ENCODE data around the gene PRKAB1. TPM values are rescaled to one million over a fixed set of nuclear protein-coding genes. Genes with fewer than 3 reads are reported as not detected.

Gene PRKAB1, protein sequence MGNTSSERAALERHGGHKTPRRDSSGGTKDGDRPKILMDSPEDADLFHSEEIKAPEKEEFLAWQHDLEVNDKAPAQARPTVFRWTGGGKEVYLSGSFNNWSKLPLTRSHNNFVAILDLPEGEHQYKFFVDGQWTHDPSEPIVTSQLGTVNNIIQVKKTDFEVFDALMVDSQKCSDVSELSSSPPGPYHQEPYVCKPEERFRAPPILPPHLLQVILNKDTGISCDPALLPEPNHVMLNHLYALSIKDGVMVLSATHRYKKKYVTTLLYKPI
- 11.8 and 12.2 TPM in 2 replicates for total RNA-seq

DNA sequence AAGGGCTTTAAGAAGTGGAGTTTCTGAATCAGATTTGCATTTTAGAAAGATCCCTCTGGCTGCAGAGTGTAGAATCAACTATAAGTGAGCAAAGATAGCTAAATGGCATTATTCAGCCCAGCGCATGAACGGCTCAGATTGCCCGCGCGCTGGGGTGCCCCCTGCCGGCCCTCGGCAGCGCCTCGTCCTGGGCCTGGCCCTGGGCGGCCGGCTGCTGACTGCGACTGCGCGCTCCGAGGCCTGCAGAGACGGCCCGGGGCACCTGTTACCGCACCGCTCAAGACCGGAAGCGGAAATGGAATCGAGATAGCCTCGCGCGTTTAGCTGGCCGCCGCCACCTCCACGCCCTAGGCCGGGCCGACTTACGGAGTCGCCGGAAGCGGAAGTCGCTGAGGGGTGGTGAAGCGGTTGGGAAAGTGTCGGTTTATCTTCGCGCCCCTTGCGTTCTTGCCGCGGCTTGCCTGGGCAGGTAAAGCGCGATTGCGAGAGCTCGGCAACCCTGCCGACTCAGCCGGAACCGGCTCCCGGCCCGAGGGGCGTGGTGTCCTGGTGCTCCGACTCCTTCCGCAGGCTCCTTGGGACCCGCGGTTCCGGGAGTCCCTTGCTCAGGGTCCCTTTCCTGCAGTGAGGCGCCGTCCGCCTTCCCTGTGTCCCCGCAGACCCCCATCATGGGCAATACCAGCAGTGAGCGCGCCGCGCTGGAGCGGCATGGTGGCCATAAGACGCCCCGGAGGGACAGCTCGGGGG is at the start of gene PRKAB1:
PRKAB1 (plus strand) TSS at position 557 of the 747 bp plus-strand sequence; CDS start at position 669, 112 bp downstream.

Other genes with a start within 250 kb of the PRKAB1 start
- not detected in 2 replicates for gene TMEM233, start 74.4 kb upstream of the PRKAB1 start, total RNA-seq
- 30.3 and 34.6 TPM in 2 replicates for gene CIT, start 209.2 kb downstream of the PRKAB1 start, total RNA-seq